Suppressor macrophage treated with lipopolysaccharide for 4 hours (primary cell): Measurements from ENCODE around the gene STIMATE.

Experiments
- DNase-seq: peaks from one replicate; pipeline ENCODE4 v3.0.0-alpha.2; 2020

Gene STIMATE

DNA sequence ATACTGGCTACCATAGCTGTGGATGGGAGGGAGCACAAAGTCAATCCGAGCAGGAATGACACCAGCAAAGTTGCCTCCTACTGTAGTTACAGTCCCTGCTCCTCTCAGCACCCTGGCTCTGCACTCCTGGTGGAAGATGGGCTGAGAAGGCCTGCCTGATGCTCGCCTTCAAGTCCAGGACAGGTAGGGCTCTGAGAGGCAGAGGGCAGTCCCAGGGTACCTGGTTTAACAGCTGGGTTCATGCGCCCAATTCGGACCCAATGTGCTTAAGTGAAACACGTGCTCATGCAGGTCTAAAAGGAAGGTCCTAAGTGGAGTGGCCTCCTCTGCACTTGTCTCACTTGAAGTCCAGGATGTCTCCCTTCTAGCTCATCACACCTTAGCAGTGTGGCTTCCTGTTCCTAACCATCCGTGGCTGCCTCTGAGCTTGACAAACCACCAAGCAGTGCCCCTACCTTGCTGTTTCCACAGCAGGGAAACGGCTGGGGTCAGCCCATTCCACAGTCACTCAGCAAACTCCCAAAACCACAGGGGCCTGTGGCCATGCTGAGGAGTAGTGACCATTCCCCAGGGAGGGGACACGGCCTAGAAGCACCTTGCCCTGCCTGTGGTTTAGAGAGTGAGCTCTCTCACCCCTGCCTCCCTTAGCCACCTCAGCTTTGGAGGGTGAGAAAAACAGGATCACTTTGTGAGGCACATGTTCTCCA, 58.6 kb downstream of the STIMATE start:
- DNase-seq, result no peak

DNA sequence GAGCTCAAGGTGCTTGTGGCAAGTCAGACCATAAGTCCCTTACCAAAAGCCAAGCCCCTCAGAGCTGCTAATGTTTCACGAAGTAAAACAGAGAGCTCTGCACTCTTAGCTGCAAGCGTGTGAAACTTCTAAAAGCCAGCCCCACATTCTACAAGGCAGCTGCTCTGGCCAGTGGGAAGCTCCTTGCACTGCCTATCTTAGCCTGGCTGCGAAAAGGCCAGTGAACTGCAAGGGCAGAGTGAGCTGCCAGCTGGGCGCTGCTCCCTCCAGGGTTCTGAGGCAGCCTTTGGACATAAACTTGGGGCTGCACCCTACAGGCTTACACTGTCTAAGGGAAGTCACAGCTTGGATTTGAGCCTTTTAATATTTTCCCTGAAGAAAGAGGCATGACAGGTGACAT, 60.4 kb downstream of the STIMATE start:
- DNase-seq, result no peak

DNA sequence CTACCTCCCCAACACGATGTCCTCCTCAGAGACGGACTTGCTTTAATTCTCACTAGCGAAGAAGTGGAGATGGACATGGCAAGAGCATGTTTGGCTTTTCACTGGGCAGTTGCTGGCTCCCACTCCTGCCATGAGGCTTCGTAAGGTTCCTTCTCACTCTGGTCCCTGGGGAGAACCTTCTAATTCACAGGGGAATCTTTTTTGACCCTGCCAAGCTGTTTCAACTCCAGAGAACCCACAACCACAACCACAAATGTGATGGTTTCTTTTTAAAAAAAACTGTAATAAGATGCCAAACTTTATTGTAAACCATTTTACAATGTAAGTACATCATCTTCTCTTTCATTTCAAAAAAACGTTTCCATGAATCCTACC, 60.9 kb downstream of the STIMATE start:
- DNase-seq, result no peak

GRCh38 chr3:52835766-52836470, 61.4 kb downstream of the STIMATE start:
- no peak for DNase-seq

- no peak for DNase-seq
Measured at GRCh38 chr3:52834871-52835501, 62.4 kb downstream of the STIMATE start, which contains the start of gene MUSTN1. Gene MUSTN1 (minus strand): TSS chr3:52835019. CDS start chr3:52834948, 71 bp downstream.

- no peak for DNase-seq
Measured at GRCh38 chr3:52833202-52833601, 64.1 kb downstream of the STIMATE start.

- DNase-seq, result peak; percentile 52
Measured at GRCh38 chr3:52831500-52832301, 65.6 kb downstream of the STIMATE start.

GRCh38 chr3:52830535-52831258, 66.7 kb downstream of the STIMATE start, which contains the start of gene ITIH4:
Gene ITIH4 (minus strand): TSS chr3:52830672. CDS start chr3:52830642, 30 bp downstream.
- no peak for DNase-seq

DNA sequence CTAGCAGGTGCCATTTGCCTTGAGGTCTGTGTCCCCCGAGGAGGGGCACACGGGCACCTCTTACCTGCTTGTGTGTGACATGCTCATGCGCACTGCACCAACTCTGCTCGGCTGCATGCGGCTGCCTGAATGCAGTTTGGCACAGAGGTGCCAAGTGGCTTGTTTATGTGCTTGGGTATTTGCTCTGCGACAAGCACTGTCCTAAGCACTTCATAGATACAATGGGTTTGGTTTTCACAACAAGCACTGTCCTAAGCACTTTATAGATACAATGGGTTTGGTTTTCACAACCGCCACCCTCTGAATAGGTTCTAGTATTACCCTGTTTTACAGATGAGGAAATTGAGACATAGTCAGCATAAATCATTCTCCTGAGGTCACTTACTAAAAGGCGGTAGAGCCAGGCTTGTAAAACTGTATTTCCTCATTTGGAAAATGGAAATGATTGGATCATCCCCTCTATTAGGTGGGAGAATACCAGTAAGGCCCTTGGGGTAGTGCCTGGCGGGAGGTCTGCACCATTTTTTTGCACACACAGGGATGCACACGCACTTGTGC, 67.4 kb downstream of the STIMATE start:
- DNase-seq, result peak; percentile 16

- DNase-seq, result no peak
Measured at GRCh38 chr3:52829482-52829881, 67.9 kb downstream of the STIMATE start.

DNA sequence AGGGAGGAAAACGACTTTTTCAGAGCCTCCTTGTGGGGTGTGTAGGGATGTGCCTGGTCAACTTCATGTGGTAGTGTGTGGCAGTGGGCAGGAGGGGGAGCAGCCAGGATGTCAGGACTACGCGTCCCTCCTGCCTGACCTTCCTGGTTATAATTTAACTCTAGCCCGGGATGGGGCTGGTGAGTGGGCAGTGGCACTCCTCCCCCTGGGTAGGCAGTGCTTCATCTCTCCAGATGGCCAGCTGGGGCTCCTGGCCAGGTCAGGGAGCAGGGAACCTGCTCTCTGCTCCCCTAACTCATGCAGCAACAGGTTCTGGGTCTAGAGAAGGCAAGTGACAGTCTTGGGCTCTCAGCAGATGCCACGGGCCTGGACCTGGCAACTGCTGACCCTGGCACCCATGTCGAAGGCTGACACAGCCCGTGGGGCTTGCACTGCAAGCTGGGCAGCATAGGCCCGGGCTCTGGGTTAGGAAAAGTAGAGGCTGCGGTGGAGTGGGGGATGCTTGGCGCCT, 69.4 kb downstream of the STIMATE start:
- no peak for DNase-seq

DNA sequence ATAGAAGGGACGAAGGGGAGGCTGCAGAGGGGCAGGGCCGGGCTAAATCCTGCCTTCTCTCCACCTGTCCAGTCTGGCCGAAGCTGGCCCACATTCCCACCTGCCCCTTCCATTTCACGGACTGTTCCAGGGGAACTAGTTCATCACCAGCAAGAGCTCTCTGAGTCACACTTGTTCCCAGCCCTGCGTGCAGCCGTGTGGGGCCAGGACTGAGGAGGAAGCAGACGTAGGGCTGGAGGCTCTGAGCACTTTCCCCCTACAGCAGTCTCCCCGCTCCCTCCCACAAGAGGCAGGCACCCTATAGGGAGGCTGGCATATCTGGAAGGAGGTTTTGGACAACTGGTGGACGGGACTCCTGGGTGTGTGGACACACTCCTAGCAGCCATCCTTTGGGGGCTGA, 69.9 kb downstream of the STIMATE start:
- DNase-seq, result no peak

- no peak for DNase-seq
Measured at GRCh38 chr3:52824037-52824436, 73.3 kb downstream of the STIMATE start.

GRCh38 chr3:52822363-52822762, 75.0 kb downstream of the STIMATE start:
- no peak for DNase-seq

DNA sequence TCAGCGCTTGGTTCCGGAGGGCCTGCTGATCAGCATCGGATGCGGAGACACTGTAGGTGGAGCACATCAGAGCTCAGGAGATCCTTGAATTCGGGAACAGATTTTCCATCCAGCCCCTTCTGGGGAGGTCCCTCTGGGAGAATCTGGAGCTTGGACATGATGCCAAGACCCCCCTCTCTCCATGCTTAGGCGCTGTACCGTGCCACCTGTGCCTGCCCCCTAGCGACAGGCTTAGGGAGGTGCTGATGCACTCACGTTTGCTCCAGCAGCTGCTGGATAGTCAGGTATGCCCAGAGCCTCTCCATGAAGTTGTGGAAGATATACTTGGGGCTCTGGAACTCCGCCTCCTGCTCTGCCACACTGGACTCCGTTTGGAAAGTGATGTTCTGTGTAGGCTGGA, 76.6 kb downstream of the STIMATE start:
- DNase-seq, result peak; percentile 10

GRCh38 chr3:52819936-52820335, 77.4 kb downstream of the STIMATE start:
- DNase-seq, result no peak

- no peak for DNase-seq
Measured at GRCh38 chr3:52817860-52818259, 79.5 kb downstream of the STIMATE start.

DNA sequence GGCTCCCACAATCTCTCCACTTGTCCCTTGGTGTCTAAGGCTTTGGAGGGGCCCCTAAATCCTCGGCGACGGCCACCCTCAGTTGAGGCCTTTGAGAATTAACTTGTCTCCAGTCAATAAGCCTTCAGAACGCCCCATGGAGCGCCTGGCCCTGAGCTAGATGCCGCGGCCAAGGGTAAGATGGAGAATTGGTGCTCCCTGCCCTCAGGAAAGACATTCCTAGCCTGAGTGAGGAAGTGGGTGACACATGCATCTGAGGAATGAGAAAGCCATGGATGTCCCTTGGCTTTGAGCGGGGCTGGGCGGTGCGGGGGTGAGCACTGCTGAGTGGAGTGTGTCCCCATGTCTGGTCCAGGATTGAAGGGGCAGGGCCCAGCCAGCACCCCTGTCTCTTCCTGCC, 80.1 kb downstream of the STIMATE start:
- DNase-seq, result no peak

DNA sequence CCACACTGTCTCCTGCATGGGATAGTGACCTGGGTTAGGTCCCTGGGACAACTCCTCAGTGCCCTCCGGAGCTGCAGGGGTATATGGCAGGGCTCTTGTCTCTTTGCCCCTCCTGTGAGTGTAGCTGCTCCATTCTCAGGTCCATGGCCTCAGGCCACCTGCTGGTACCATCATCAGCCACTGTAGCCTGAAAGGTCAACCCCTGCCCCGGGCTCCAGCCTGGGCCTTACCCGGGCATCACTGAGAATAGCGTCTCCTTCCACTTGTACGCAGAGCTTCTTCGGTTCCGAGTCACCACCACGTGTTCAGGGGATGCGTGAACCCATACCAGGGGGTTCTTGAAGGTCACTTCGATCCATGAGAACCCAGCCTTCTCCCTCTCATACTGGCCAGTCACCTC, 80.7 kb downstream of the STIMATE start:
- no peak for DNase-seq

- DNase-seq, result no peak
Measured at GRCh38 chr3:52816199-52816598, 81.1 kb downstream of the STIMATE start.

DNA sequence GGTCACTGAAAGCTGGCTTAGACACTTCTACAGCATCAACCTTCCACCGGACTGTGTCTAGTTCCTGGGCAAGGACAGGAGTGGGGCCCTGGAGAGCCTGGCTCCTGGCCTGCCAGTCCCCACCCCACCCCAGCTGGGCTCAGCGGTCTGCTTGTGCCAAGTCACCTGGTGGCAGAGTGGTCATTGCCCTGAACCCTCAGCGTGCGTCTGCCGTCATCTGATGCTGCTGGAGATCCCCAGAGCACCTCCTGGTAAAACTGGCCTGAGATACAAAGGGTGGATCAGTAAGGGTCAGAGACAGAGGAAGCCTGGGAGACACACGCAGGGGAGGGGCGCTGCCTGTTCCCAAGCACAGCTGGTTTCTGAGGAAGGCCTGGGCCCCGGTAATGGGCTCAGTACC, 83.5 kb downstream of the STIMATE start:
- DNase-seq, result no peak

- DNase-seq, result no peak
Measured at GRCh38 chr3:52811452-52812011, 85.8 kb downstream of the STIMATE start.
